WTC11 (cell line): Measurements from ENCODE around the gene EPN2. TPM values are rescaled to one million over a fixed set of nuclear protein-coding genes. Genes with fewer than 3 reads are reported as not detected.

ENCODE experiments used
- ATAC-seq: fragments of 200-7000 bp; cut with Tn5 transposase; 2 replicates; pipeline ENCODE4 v1.10.0; 2021; ENCODE audit warnings: mild to moderate bottlenecking, moderate library complexity
- CTCF ChIA-PET: fragments of 300-600 bp; sonication (Branson Sonifier 250); formaldehyde crosslinking; loops from one replicate; lab custom pipeline; 2021; ENCODE audit warnings: antibody characterized with exemption; lab: Charles Lee
- POLR2A ChIA-PET: fragments of 350-600 bp; sonication (Branson Sonifier 250); formaldehyde crosslinking; loops from one replicate; lab custom pipeline; 2021; ENCODE audit warnings: antibody characterized with exemption; lab: Charles Lee
- DNase-seq: peaks from one replicate; pipeline ENCODE4 v3.0.0; 2021; ENCODE audit warnings: low spot score
- H3K27ac Mint-ChIP-seq: 2 replicates; pipeline ENCODE4 v1.8.0; 2021; ENCODE audit warnings: mixed read lengths
- H3K27me3 Mint-ChIP-seq: 2 replicates; pipeline ENCODE4 v1.8.0; 2021; ENCODE audit warnings: low read depth, mild to moderate bottlenecking, moderate library complexity, mixed read lengths
- H3K36me3 Mint-ChIP-seq: 2 replicates; pipeline ENCODE4 v1.8.0; 2021; ENCODE audit warnings: mixed read lengths
- H3K4me1 Mint-ChIP-seq: 2 replicates; pipeline ENCODE4 v1.8.0; 2022; ENCODE audit warnings: mixed read lengths
- H3K4me3 Mint-ChIP-seq: 2 replicates; pipeline ENCODE4 v1.8.0; 2021; ENCODE audit warnings: mild to moderate bottlenecking, moderate library complexity, mixed read lengths
- H3K9me3 Mint-ChIP-seq: 2 replicates; pipeline ENCODE4 v1.8.0; 2021; ENCODE audit warnings: mixed read lengths
- AR ChIP-seq: fragments of 250-450 bp; sonication (Bioruptor Pico); IDR thresholded peaks from 2 replicates; pipeline ENCODE4 v1.9.0; 2021; ENCODE audit warnings: mild to moderate bottlenecking
- ATF1 ChIP-seq: sonication (generic); formaldehyde crosslinking; IDR thresholded peaks from 2 replicates; pipeline ENCODE4 v1.8.1; 2023; ENCODE audit warnings: mild to moderate bottlenecking, moderate library complexity, missing genetic modification reagents
- CREB1 ChIP-seq: sonication (generic); formaldehyde crosslinking; IDR thresholded peaks from 2 replicates; pipeline ENCODE4 v1.8.0; 2023; ENCODE audit warnings: mild to moderate bottlenecking, missing genetic modification reagents
- CREM ChIP-seq: sonication (generic); formaldehyde crosslinking; IDR thresholded peaks from 2 replicates; pipeline ENCODE4 v1.8.1; 2022; ENCODE audit warnings: mild to moderate bottlenecking, missing genetic modification reagents, moderate library complexity
- EMX1 ChIP-seq: fragments of 250-450 bp; sonication (Bioruptor Pico); IDR thresholded peaks from 2 replicates; pipeline ENCODE4 v1.8.0; 2021; ENCODE audit warnings: mild to moderate bottlenecking
- FOXK1 ChIP-seq: sonication (generic); formaldehyde crosslinking; IDR thresholded peaks from 2 replicates; pipeline ENCODE4 v1.8.0; 2022; ENCODE audit warnings: mild to moderate bottlenecking, moderate library complexity, missing genetic modification reagents
- GTF2I ChIP-seq: fragments of 250-450 bp; sonication (Bioruptor Pico); conservative IDR thresholded peaks from 2 replicates; pipeline ENCODE4 v1.4.0; 2021; ENCODE audit warnings: mild to moderate bottlenecking
- IRF2 ChIP-seq: sonication (generic); formaldehyde crosslinking; IDR thresholded peaks from 2 replicates; pipeline ENCODE4 v1.8.0; 2022; ENCODE audit warnings: low read depth, missing genetic modification reagents, borderline replicate concordance
- JAZF1 ChIP-seq: fragments of 250-450 bp; sonication (Bioruptor Pico); IDR thresholded peaks from 2 replicates; pipeline ENCODE4 v1.9.0; 2021; ENCODE audit warnings: moderate library complexity, mild to moderate bottlenecking, inconsistent platforms
- NFATC4 ChIP-seq: fragments of 250-450 bp; sonication (Bioruptor Pico); IDR thresholded peaks from 2 replicates; pipeline ENCODE4 v1.9.0; 2021; ENCODE audit warnings: mild to moderate bottlenecking
- NFE2L1 ChIP-seq: sonication (generic); formaldehyde crosslinking; IDR thresholded peaks from 2 replicates; pipeline ENCODE4 v1.8.1; 2023; ENCODE audit warnings: missing genetic modification reagents
- NFYB ChIP-seq: sonication (generic); formaldehyde crosslinking; conservative IDR thresholded peaks from 2 replicates; pipeline ENCODE4 v1.8.0; 2022; ENCODE audit warnings: low read depth, missing genetic modification reagents
- RELA ChIP-seq: sonication (generic); formaldehyde crosslinking; IDR thresholded peaks from 2 replicates; pipeline ENCODE4 v1.8.1; 2022; ENCODE audit warnings: missing genetic modification reagents, mild to moderate bottlenecking, borderline replicate concordance
- RORB ChIP-seq: fragments of 250-450 bp; sonication (Bioruptor Pico); IDR thresholded peaks from 2 replicates; pipeline ENCODE4 v1.9.0; 2021; ENCODE audit warnings: mild to moderate bottlenecking
- ZMAT4 ChIP-seq: fragments of 250-450 bp; sonication (Bioruptor Pico); IDR thresholded peaks from 2 replicates; pipeline ENCODE4 v1.9.0; 2021; ENCODE audit warnings: mild to moderate bottlenecking
- ZNF121 ChIP-seq: sonication (generic); formaldehyde crosslinking; IDR thresholded peaks from 2 replicates; pipeline ENCODE4 v1.8.0; 2023; ENCODE audit warnings: missing genetic modification reagents
- ZNF138 ChIP-seq: sonication (generic); formaldehyde crosslinking; conservative IDR thresholded peaks from 2 replicates; pipeline ENCODE4 v1.8.1; 2022; ENCODE audit warnings: mild to moderate bottlenecking, moderate library complexity, missing genetic modification reagents
- ZNF263 ChIP-seq: sonication (generic); formaldehyde crosslinking; IDR thresholded peaks from 2 replicates; pipeline ENCODE4 v1.8.1; 2022; ENCODE audit warnings: low read depth, mild to moderate bottlenecking, moderate library complexity, missing genetic modification reagents
- ZNF281 ChIP-seq: sonication (generic); formaldehyde crosslinking; IDR thresholded peaks from 2 replicates; pipeline ENCODE4 v1.8.0; 2023; ENCODE audit warnings: mild to moderate bottlenecking, missing genetic modification reagents
- ZNF423 ChIP-seq: fragments of 250-450 bp; sonication (Bioruptor Pico); IDR thresholded peaks from 2 replicates; pipeline ENCODE4 v2.1.2; 2022; ENCODE audit warnings: mild to moderate bottlenecking, moderate library complexity
- total RNA-seq: library from RNA; stranded (reverse); gene quantifications from 3 replicates; pipeline ENCODE4 v1.2.3, GENCODE V29; 2021
- TF ChIP-seq, protein P1 (sequence below): sonication (generic); formaldehyde crosslinking; conservative IDR thresholded peaks from 2 replicates; pipeline ENCODE4 v1.8.1; 2022; ENCODE audit warnings: mild to moderate bottlenecking, missing genetic modification reagents
- TF ChIP-seq, protein P2 (sequence below): sonication (generic); formaldehyde crosslinking; IDR thresholded peaks from 2 replicates; pipeline ENCODE4 v1.8.1; 2023; ENCODE audit warnings: mild to moderate bottlenecking, missing genetic modification reagents, borderline replicate concordance

Gene EPN2
- total RNA-seq, 1 experiment from 2014 or later: 48.8 TPM

DNA sequence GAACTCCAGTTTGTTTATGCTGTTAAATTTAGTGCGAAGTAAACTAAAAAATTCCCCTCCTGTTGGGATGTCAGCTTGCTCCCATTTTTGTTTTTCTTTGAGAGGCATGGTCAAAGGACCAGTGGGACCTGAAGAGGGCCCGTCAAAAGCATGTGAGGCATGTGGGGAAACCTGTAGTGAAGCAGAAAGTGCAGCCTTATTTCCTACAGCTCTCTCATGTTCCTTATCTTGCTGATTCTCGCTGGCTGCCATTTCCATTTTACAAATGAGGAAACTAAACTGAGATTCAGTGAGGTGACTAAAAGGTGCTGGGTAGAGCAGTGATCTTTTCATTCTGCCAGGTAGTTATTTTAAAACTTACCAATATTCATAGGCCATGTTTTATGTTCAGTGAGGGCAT is 27.1 kb downstream of the EPN2 start:
- peaks cover 33% of the 10 kb centered on the region for H3K4me1 Mint-ChIP-seq
- no peak overlapping the region for H3K4me3 Mint-ChIP-seq
- no peaks in the 10 kb centered on the region for H3K27me3 Mint-ChIP-seq
- no peak for ATAC-seq
- peak overlapping the region; percentile 66; the same call in 1 of the 2 replicates for H3K27ac Mint-ChIP-seq
- TF ChIP-seq, protein P1, sequence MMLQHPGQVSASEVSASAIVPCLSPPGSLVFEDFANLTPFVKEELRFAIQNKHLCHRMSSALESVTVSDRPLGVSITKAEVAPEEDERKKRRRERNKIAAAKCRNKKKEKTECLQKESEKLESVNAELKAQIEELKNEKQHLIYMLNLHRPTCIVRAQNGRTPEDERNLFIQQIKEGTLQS (CRISPR knock-in tag): no peak
- TF ChIP-seq ZNF138: no peak
- TF ChIP-seq NFYB (CRISPR knock-in tag): no peak
- no peak for TF ChIP-seq RORB (CRISPR knock-in tag)
- no peak for TF ChIP-seq ZNF423
- no peak for TF ChIP-seq NFATC4 (CRISPR knock-in tag)
- TF ChIP-seq CREM (CRISPR knock-in tag): no peak
- TF ChIP-seq AR (CRISPR knock-in tag): no peak
- TF ChIP-seq GTF2I (CRISPR knock-in tag): no peak
- TF ChIP-seq ZNF263 (CRISPR knock-in tag): no peak
- TF ChIP-seq FOXK1 (CRISPR knock-in tag): no peak
- TF ChIP-seq EMX1: no peak
- TF ChIP-seq JAZF1 (CRISPR knock-in tag): no peak
- H3K9me3 Mint-ChIP-seq: no peaks in the 10 kb centered on the region
- DNase-seq: no peak
- ChIA-PET CTCF (interaction anchor here (1.9 kb wide), 2 partner anchors 17 to 74 kb away, joined by 5 to 6 read pairs; no protein-coding TSS in a partner anchor), POLR2A (no interaction called here)
- H3K36me3 Mint-ChIP-seq: 0 out of 2 replicates have a peak, but pooled peaks cover 2% of the 10 kb centered on the region

- no peak for ATAC-seq
- TF ChIP-seq, protein P2, sequence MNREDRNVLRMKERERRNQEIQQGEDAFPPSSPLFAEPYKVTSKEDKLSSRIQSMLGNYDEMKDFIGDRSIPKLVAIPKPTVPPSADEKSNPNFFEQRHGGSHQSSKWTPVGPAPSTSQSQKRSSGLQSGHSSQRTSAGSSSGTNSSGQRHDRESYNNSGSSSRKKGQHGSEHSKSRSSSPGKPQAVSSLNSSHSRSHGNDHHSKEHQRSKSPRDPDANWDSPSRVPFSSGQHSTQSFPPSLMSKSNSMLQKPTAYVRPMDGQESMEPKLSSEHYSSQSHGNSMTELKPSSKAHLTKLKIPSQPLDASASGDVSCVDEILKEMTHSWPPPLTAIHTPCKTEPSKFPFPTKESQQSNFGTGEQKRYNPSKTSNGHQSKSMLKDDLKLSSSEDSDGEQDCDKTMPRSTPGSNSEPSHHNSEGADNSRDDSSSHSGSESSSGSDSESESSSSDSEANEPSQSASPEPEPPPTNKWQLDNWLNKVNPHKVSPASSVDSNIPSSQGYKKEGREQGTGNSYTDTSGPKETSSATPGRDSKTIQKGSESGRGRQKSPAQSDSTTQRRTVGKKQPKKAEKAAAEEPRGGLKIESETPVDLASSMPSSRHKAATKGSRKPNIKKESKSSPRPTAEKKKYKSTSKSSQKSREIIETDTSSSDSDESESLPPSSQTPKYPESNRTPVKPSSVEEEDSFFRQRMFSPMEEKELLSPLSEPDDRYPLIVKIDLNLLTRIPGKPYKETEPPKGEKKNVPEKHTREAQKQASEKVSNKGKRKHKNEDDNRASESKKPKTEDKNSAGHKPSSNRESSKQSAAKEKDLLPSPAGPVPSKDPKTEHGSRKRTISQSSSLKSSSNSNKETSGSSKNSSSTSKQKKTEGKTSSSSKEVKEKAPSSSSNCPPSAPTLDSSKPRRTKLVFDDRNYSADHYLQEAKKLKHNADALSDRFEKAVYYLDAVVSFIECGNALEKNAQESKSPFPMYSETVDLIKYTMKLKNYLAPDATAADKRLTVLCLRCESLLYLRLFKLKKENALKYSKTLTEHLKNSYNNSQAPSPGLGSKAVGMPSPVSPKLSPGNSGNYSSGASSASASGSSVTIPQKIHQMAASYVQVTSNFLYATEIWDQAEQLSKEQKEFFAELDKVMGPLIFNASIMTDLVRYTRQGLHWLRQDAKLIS: no peak
- no peak for TF ChIP-seq NFE2L1 (CRISPR knock-in tag)
- no peak for TF ChIP-seq ZNF263 (CRISPR knock-in tag)
- TF ChIP-seq IRF2 (CRISPR knock-in tag): no peak
- no peak for TF ChIP-seq ATF1 (CRISPR knock-in tag)
- no peak for TF ChIP-seq CREB1
- no peak for TF ChIP-seq ZNF121 (CRISPR knock-in tag)
- TF ChIP-seq RELA: no peak
- TF ChIP-seq ZMAT4 (CRISPR knock-in tag): no peak
- no peak for TF ChIP-seq ZNF281
- no peak for DNase-seq
- H3K27ac Mint-ChIP-seq: peak overlapping the region; percentile 66; the same call in 1 of the 2 replicates
- H3K27me3 Mint-ChIP-seq: no peaks in the 10 kb centered on the region
- 0 out of 2 replicates have a peak, but pooled peaks cover 2% of the 10 kb centered on the region for H3K36me3 Mint-ChIP-seq
- H3K4me1 Mint-ChIP-seq: peaks cover 33% of the 10 kb centered on the region
- H3K4me3 Mint-ChIP-seq: no peak overlapping the region
- H3K9me3 Mint-ChIP-seq: no peaks in the 10 kb centered on the region
- POLR2A ChIA-PET: no interaction called here
- CTCF ChIA-PET: interaction anchor here (1.9 kb wide), 2 partner anchors 16 to 73 kb away, joined by 5 to 6 read pairs; no protein-coding TSS in a partner anchor
Observed at GRCh38 chr17:19264681-19265080, 27.5 kb downstream of the EPN2 start.
